A673 (cell line): ENCODE data around the gene FRMD3. TPM values are rescaled to one million over a fixed set of nuclear protein-coding genes. Genes with fewer than 3 reads are reported as not detected.

ENCODE experiments used
- BruUV-seq: library from RNA; stranded (reverse); fragments of 400-500 nt; replicated peaks from 2 replicates; lab custom pipeline; 2021; lab: Mats Ljungman, UMichigan
- CTCF ChIA-PET: fragments of 300-600 bp; sonication (Branson Sonifier 250); formaldehyde crosslinking; loops from one replicate; lab custom pipeline; 2022; ENCODE audit warnings: antibody characterized with exemption; lab: Charles Lee
- POLR2A ChIA-PET: fragments of 300-600 bp; sonication (Branson Sonifier 250); formaldehyde crosslinking; loops from one replicate; lab custom pipeline; 2022; ENCODE audit warnings: antibody characterized with exemption; ENCODE audit not compliant: low non-redundant PET; lab: Charles Lee
- DNase-seq: peaks from one replicate; pipeline ENCODE4 v3.0.0-alpha.2; 2015; ENCODE audit warnings: low spot score
- H3K27ac ChIP-seq: fragments of 200-600 bp; sonication (generic); 2 replicates; pipeline ENCODE4 v1.5.1; 2016; ENCODE audit warnings: mixed run types, low read depth, mild to moderate bottlenecking, mixed read lengths, antibody characterized with exemption, low read length; ENCODE audit not compliant: poor library complexity, severe bottlenecking
- H3K27me3 ChIP-seq: fragments of 200-600 bp; sonication (generic); replicated peaks from 2 replicates; pipeline ENCODE4 v1.6.1; 2017; ENCODE audit warnings: mixed run types, low read depth, mild to moderate bottlenecking, mixed read lengths, antibody characterized with exemption, low read length; ENCODE audit not compliant: insufficient read depth, poor library complexity
- H3K36me3 ChIP-seq: fragments of 200-600 bp; sonication (generic); 2 replicates; pipeline ENCODE4 v1.6.1; 2016; ENCODE audit warnings: mixed run types, mild to moderate bottlenecking, mixed read lengths, antibody characterized with exemption, low read length; ENCODE audit not compliant: insufficient read depth, poor library complexity, severe bottlenecking
- H3K4me1 ChIP-seq: fragments of 200-600 bp; sonication (generic); 2 replicates; pipeline ENCODE4 v1.6.1; 2017; ENCODE audit warnings: mixed run types, mild to moderate bottlenecking, mixed read lengths, antibody characterized with exemption, low read length; ENCODE audit not compliant: insufficient read depth, poor library complexity, severe bottlenecking
- H3K4me3 ChIP-seq: fragments of 200-600 bp; sonication (generic); 2 replicates; pipeline ENCODE4 v1.5.1; 2016; ENCODE audit warnings: low read depth, mixed run types, mild to moderate bottlenecking, mixed read lengths, low read length; ENCODE audit not compliant: poor library complexity, severe bottlenecking
- H3K9me3 ChIP-seq: fragments of 200-600 bp; sonication (generic); 2 replicates; pipeline ENCODE4 v1.6.1; 2016; ENCODE audit warnings: mixed run types, low read depth, mild to moderate bottlenecking, mixed read lengths, antibody characterized with exemption, low read length; ENCODE audit not compliant: poor library complexity, severe bottlenecking
- EZH2 ChIP-seq: fragments of 200-600 bp; sonication (generic); IDR thresholded peaks from 2 replicates; pipeline ENCODE4 v1.6.1; 2017; ENCODE audit warnings: borderline replicate concordance, low read depth, mild to moderate bottlenecking, mixed read lengths, antibody characterized with exemption, low read length; ENCODE audit not compliant: poor library complexity, severe bottlenecking
- intact Hi-C: fragments of 100-400 bp; cut with micrococcal nuclease; formaldehyde crosslinking; loops from one replicate; pipeline ENCODE4 v1.10.0; 2022; ENCODE audit not compliant: unreplicated experiment
- total RNA-seq: library from RNA; stranded (reverse); gene quantifications from 2 replicates; pipeline ENCODE4 v1.2.3, GENCODE V29; 2021
- TF ChIP-seq, protein P1 (sequence below): fragments of 300-800, 200-600 bp; sonication (generic); conservative IDR thresholded peaks from 2 replicates; pipeline ENCODE4 v1.5.1; 2017; ENCODE audit warnings: low read depth, mild to moderate bottlenecking, antibody characterized with exemption, low read length, moderate library complexity, mixed read lengths

The FRMD3 gene
- total RNA-seq, 1 experiment from 2014 or later: 1.0 TPM

DNA sequence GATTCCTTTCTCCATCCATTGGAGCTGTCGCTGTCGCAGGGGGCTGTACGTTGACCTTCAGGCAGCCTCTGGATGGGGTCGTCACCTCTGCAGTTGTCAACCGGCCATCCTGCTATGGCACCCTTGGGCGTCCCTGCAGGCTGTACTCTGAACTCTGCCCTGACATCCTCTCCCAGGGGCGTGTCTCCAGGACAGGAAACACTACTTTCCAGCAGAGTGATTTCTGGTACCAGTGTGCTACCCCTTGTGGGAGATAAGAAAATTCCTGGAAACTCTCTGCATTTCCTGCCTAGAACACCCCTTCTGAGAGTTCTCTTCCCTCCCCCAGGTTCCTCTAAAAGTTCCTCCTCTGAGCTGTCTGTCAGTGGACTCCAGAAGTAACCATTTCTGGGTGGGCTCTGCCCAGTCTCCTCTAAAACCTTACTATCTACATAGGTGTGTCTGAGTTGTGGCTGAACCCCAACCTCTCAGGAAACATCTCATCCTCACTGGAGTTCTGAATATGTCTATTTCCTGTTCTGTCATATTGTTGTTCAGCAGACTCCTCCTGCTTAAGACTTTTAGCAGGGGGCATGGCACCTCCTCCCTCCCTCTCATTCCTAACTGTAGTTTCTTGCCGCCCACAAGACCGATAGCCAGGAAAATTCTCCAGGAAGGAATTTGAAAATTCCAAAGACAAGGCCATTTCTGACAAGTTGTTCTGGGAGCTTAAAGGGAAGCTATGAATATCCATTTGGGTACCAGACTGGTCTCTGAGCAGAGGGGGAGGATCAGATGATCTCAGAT lies 329.9 kb downstream of the FRMD3 start:
- no peak overlapping the region for H3K4me3 ChIP-seq
- H3K27me3 ChIP-seq: no peaks in the 10 kb centered on the region
- DNase-seq: no peak
- H3K36me3 ChIP-seq: no peaks in the 10 kb centered on the region
- TF ChIP-seq, protein P1, sequence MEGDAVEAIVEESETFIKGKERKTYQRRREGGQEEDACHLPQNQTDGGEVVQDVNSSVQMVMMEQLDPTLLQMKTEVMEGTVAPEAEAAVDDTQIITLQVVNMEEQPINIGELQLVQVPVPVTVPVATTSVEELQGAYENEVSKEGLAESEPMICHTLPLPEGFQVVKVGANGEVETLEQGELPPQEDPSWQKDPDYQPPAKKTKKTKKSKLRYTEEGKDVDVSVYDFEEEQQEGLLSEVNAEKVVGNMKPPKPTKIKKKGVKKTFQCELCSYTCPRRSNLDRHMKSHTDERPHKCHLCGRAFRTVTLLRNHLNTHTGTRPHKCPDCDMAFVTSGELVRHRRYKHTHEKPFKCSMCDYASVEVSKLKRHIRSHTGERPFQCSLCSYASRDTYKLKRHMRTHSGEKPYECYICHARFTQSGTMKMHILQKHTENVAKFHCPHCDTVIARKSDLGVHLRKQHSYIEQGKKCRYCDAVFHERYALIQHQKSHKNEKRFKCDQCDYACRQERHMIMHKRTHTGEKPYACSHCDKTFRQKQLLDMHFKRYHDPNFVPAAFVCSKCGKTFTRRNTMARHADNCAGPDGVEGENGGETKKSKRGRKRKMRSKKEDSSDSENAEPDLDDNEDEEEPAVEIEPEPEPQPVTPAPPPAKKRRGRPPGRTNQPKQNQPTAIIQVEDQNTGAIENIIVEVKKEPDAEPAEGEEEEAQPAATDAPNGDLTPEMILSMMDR: no peak
- no peak for TF ChIP-seq EZH2
- POLR2A ChIA-PET: no interaction called here
- no TSS peak for BruUV-seq
- H3K27ac ChIP-seq: no peak overlapping the region
- H3K4me1 ChIP-seq: no peaks in the 10 kb centered on the region
- no peaks in the 10 kb centered on the region for H3K9me3 ChIP-seq
- intact Hi-C loops: no loop called here
- CTCF ChIA-PET: interaction anchor here (0.7 kb wide), 1 partner anchor 18 kb away, joined by 10 read pairs; no protein-coding TSS in a partner anchor

DNA sequence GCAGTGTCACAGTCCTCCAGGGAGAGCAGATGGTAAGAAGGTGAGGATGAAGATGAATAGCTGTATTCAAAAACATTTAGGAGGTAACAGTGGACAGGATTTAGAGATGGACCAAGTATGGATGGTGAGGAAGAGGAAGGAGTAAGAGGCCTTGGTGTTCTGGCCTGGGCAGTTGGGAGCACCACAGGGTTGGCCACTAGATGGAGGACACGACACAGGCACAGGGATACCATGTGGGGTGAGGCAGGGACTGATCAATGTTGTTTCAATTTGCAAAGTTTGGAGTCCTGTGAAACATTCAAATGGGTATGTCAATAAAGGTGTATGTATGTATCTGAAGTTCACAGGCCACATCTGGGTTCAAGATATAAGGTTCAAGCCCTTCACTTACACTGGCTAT lies 334.2 kb downstream of the FRMD3 start:
- TF ChIP-seq, protein P1: no peak
- TF ChIP-seq EZH2: no peak
- Histone ChIP-seq H3K27ac (no peak overlapping the region), H3K4me1 (no peaks in the 10 kb centered on the region), H3K9me3 (no peaks in the 10 kb centered on the region), H3K4me3 (no peak overlapping the region), H3K36me3 (no peaks in the 10 kb centered on the region), H3K27me3 (peaks cover 1% of the 10 kb centered on the region)
- no TSS peak for BruUV-seq
- intact Hi-C loops: no loop called here
- DNase-seq: no peak
- CTCF ChIA-PET: no interaction called here
- POLR2A ChIA-PET: no interaction called here

DNA sequence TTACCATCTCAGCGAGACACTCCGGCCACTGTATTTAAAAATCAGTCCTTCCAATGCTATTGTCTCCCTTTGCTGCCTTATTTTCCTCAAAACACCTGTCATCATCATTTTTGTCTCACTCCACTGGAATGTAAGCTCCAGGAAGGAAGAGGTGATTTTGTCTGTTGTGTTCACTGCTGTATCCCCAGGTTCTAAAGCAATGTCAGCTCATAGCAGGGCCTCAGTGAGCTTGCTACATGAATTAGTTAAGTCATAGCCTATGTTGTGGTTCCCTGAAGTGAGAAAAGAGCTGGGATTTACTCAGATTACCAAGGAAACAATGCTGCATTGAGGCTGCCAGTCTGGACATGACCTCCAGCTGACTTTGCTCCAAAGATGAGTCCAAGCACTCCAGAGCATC lies 337.7 kb downstream of the FRMD3 start:
- ChIA-PET POLR2A (no interaction called here), CTCF (no interaction called here)
- no TSS peak for BruUV-seq
- H3K27me3 ChIP-seq: peaks cover 10% of the 10 kb centered on the region
- TF ChIP-seq, protein P1: no peak
- no peak for TF ChIP-seq EZH2
- H3K36me3 ChIP-seq: no peaks in the 10 kb centered on the region
- H3K4me3 ChIP-seq: no peak overlapping the region
- intact Hi-C loops: no loop called here
- no peaks in the 10 kb centered on the region for H3K9me3 ChIP-seq
- H3K4me1 ChIP-seq: no peaks in the 10 kb centered on the region
- no peak for DNase-seq
- H3K27ac ChIP-seq: no peak overlapping the region
